ENCODE measurements around the gene SNAPC4.
"Not testable (repeated sequence)": the region's sequence is repeated elsewhere in the genome, so short reads cannot be mapped to it uniquely, and the experiment has no call there.

The SNAPC4 gene

GRCh38 chr9:136433849-136434579 is 34.0 kb upstream of the SNAPC4 start:
- no peak for DNase-seq (ENCODE audit: low read depth)

- no peak for DNase-seq (ENCODE audit: low read depth)
These were observed 33.2 kb upstream of the SNAPC4 start for GRCh38 chr9:136433043-136433715.

- DNase-seq (ENCODE audit: low read depth): no peak
These were observed 32.6 kb upstream of the SNAPC4 start for GRCh38 chr9:136432591-136432990.

DNA sequence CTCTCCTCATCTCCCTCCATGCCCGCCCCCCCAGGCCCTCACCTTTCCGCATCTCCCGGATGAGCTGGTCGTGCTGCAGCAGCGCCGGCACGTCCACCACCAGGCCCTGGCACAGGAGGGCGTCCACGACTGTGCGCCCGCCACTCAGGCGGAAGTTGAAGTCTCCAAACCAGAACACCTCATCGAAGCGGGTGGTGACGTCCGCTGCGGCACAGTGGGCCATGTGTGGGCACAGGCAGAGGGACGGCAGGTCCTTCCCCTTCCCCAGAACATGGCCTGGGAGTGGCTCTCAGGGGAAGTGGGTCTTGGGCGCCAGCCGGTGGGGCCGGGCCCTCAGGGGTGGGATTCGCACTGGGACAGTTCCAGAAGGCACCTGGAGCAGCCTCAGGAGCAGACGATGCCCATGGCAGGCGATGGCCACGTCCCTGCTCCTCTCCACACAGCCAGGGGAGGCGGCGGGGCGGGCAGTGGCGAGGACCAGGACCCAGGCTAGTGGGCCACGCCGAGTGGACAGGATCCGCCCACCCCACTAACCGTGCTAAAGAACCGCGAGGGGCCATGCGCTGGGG is 31.9 kb upstream of the SNAPC4 start:
- no peak for DNase-seq (ENCODE audit: low read depth)

DNA sequence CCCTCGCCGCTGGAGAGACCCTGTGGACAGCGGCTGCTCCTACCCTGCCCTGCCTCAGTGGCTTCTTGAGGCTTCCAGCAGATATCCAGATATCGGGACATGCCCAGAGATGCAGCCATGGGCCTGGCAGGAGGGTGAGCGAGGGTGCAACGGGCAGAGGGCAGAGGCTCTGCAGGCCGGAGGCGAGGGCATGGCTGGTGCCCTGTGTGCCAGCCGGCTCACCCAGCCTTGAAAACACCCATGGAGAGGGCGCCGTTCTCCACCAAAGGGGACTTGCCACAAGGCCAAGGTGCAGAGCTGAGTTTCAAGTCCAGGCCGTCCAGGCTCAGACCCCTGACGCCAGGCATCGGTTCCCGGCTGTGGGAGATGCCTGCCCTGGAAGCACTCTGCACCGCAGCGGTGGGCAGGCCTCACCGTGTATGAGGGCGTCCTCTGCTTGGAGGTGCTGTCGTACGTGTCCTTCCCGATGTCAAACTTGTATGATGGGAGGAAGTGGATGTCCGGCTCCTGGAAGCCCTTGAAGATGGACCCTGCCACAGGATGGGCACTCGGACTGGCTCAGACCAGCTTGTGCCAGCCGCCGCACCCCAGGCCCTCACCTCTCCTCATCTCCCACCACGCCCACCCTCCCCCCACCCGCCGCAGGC is 30.7 kb upstream of the SNAPC4 start:
- no peak for DNase-seq (ENCODE audit: low read depth)

DNA sequence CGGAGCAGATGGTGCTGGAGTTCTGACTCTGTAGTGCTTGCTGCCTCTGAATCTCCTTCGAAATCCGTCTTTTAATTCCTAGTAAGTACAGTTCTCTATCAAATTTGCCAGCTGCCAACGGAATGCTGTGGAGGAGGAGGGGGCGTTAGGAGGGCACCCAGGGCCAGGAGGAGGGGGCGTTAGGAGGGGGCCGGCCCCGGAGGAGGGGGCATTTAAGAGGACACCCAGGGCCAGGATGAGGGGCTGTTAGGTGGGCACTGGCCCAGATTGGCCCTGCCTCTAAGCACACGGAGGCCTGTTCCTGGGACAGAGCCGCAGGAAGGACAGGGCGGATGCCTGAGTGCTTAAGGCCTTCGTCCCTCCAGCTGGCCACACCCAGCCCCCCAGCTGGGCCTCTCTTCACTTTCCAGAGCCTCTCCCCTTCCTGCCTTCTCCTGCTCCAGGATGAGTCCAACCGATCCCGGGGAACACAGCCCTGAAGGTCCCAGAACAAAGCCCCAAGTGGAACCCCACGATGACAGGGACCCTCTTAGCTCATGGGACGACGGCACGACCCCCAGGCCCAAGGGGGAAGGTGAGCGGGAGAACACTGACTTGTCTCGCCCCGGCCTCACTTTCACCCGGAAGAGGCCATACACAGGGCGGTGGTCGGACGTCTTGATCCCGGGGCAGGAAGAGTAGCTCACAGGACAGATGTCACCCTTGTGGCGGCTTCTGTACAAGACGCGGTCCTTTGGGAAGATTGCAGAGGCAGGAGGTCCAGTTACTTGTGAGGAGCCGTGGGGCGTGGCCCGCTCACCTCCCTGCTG is 29.9 kb upstream of the SNAPC4 start:
- no peak for DNase-seq (ENCODE audit: low read depth)

DNA sequence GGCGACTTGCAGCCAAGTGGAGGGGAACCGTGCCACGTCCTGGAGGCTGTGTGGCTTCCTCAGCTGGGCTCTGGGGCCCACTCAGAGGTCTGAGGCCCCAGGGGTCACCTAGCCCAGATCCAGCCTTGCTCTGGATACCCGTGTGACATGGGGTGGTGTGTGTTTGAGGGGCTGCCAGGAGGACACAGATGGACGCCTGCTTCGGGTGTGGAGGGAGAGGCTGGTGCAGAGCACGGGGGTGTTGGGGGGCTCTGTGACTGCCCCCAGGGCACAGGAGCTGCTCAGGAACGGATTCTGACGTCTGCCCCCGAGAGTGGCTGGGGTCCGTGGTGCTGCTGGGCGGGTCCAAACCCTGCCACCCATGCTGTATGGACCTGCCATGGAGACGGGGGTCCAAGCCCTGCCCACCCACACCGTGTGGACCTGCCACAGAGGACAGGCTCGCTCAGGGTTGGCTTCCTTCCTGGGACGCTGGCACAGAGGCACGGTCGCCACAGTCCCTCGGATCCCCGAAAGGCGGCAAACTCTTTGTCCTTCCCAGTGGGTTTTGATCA is 29.2 kb upstream of the SNAPC4 start:
- no peak for DNase-seq (ENCODE audit: low read depth)

- no peak for DNase-seq (ENCODE audit: low read depth)
These were observed 26.8 kb upstream of the SNAPC4 start for GRCh38 chr9:136426787-136427186.

DNA sequence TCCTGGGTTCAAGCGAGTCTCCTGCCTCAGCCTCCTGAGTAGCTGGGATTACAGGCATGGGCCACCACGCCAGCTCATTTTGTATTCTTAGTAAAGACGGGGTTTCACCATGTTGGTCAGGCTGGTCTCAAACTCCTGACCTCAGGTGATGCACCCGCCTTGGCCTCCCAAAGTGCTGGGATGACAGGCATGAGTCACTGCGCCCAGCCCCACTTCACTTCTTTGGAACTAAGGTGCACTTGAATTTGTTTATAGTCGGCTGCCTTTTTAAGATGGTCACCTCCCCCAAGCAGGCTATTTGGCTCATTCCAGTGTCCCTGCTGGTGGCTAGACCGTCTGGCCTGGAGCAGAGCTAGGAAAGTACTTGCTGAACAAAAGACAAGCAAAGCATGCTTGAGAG is 25.4 kb upstream of the SNAPC4 start:
- not testable (repeated sequence) for DNase-seq (ENCODE audit: low read depth)

DNA sequence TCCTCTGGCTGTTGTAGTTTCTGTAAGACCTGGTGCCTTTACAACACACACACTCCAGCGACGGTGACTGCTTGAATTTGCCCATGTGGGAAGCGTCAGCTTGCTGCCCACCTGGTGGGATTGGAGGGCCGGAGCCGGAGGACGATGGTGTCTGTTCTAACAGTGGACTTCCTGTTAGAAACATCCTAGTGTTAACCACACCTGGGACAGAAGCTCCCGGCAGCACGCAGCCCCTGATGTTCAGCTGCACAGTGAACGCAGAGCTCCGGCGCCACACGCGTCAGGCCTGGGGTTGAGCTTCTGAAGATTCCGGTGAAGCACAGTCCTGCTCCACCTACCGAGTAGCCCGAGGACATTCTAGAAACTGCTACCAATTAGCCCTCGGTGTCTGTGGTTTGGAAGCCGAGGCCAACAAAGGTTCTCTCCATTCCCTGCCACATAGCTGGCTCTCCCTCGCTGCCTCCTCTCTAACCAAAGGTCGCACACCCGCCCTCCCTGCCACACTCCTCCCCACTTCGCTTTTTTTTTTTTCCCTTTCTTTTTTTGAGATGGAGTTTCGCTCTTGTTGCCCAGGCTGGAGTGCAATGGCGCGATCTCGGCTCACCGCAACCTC is 24.9 kb upstream of the SNAPC4 start:
- no peak for DNase-seq (ENCODE audit: low read depth)

DNA sequence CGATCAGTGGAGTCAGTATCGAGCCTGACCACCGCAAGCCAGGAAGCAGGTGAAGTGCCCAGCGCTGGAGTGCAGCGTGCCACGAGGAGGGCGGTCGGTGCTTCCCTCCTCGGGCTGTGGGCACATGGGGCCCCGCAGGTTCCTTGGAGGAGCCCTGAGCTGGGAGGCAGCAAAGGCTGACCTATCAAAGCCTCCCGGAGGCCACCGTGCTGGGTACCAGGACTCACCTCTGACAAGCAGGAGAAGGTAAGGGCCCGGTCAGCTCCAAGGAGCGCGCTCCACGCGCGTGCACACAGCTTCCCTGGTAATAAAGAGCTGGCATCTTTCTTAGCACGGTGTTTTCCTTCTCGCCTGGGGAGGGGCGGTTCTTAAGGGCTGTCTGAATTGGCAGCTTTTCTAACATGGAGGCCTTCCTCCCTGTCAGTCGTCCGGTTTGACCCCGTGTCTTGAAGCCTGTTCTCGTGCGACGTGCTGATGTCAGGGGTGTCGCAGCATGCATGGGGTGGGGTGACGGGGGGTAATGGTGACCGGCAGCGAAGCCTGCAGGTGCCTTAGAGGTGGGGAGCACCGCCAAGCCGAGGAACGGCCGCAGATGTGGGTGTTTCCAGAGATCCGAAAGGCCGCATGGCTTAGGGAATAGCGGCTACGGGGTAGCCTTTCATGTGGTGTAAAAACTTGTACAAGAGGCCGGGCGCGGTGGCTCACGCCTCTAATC is 23.6 kb upstream of the SNAPC4 start:
- DNase-seq (ENCODE audit: low read depth): no peak

DNA sequence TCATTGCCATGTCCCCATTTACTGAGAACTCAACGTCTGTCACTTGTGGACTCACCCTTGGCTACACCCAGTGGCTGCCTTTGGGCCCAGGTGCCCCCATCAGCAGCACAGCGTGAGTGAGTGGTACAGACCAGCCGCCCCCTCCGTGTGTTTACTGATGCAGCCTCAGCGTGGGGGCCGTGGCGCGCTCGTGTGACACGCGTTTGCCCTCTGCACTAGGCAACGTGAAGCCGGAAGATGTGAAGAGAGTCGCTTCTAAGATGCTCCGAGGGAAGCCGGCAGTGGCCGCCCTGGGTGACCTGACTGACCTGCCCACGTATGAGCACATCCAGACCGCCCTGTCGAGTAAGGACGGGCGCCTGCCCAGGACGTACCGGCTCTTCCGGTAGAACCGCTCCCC is 22.9 kb upstream of the SNAPC4 start:
- DNase-seq (ENCODE audit: low read depth): no peak

- DNase-seq (ENCODE audit: low read depth): no peak
These were observed 21.8 kb upstream of the SNAPC4 start for GRCh38 chr9:136421791-136422190.

GRCh38 chr9:136419092-136419420 is 19.1 kb upstream of the SNAPC4 start:
- no peak for DNase-seq (ENCODE audit: low read depth)

GRCh38 chr9:136418182-136419091 is 18.5 kb upstream of the SNAPC4 start:
- DNase-seq (ENCODE audit: low read depth): no peak

GRCh38 chr9:136416914-136417313 is 16.9 kb upstream of the SNAPC4 start:
- no peak for DNase-seq (ENCODE audit: low read depth)

DNA sequence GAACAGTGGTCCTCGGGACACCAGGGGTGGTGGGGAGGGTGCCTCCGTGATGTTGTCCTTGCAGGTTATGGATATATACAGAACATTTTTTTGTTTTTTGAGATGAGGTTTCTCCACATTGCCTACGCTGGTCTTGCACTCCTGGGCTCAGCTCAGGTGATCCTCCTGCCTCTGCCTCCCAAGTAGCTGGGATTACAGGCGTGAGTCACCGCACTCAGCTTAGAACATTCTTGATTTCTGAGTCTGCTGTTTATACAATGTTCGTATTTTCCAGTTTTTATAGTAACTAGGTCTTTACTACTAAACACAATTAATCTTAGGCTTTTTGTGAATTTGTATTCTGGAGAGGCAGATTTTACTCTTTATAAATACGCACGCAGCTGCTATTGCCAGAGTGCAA is 16.5 kb upstream of the SNAPC4 start:
- no peak for DNase-seq (ENCODE audit: low read depth)

- no peak for DNase-seq (ENCODE audit: low read depth)
These were observed 13.0 kb upstream of the SNAPC4 start for GRCh38 chr9:136412962-136413361.

- no peak for DNase-seq (ENCODE audit: low read depth)
These were observed 11.4 kb upstream of the SNAPC4 start for GRCh38 chr9:136411378-136411777.
